LNCaP clone FGC (cell line): ENCODE measurements around the gene NRGN.

Source experiments
- DNase-seq: peaks from one replicate; pipeline ENCODE4 v3.0.0-alpha.2; 2011; ENCODE audit warnings: low read depth
- H3K4me3 ChIP-seq: 2 replicates; pipeline ENCODE4 v1.5.1; 2011; ENCODE audit warnings: mild to moderate bottlenecking, low read depth, low read length, control low read depth
- CTCF ChIP-seq: IDR thresholded peaks from 2 replicates; pipeline ENCODE4 v1.5.1; 2012; ENCODE audit warnings: mild to moderate bottlenecking; ENCODE audit not compliant: control insufficient read depth, insufficient read depth; ENCODE audit errors: extremely low read depth

NRGN gene

GRCh38 chr11:124760806-124761205 lies 21.1 kb downstream of the NRGN start:
- DNase-seq, result no peak
- TF ChIP-seq CTCF, result no peak
- H3K4me3 ChIP-seq, result no peak overlapping the region

GRCh38 chr11:124761301-124762104 lies 21.8 kb downstream of the NRGN start:
- H3K4me3 ChIP-seq, result peak overlapping the region; percentile 25; the same call in 1 of the 2 replicates
- DNase-seq, result no peak

GRCh38 chr11:124762105-124762623 lies 22.4 kb downstream of the NRGN start, which contains the start of gene ESAM:
ESAM (minus strand) TSS chr11:124762290; CDS start chr11:124762154, 136 bp downstream.
- DNase-seq, result no peak
- peak within 1 kb of the TSS; percentile 57 for H3K4me3 ChIP-seq

More at GRCh38 chr11:124761301-124762104, 21.8 kb downstream of the NRGN start:
- no peak for TF ChIP-seq CTCF

DNA sequence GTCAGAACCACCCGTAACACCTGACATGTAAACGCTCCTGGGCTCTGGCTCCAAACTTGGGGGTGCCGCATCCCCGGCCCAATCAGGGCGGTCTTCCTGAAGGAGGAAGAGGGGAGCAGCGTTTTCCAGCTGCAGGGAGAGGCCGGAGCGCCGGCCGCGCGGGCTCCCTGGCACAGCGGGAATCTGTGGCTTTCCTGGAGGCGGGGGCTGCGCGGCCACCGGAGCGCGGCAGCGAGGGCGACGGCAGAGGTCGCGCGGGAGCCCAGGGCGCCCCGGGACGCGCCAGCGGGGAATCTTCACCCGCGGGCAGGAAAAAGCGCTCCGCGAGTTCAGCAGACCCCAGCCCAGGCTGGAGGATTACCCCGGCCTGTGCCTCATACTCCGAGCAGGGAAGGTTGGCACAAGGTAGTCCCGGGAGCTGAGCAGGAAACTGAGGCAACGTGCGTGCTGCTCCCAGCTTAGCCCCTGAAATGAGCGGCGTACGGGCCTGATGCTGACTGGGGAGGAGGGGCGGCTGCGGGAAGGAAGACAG lies 22.9 kb downstream of the NRGN start:
- no peak for DNase-seq
- peak overlapping the region; percentile 57 for H3K4me3 ChIP-seq
- peak; percentile 19 for TF ChIP-seq CTCF

More at GRCh38 chr11:124762105-124762623, 22.4 kb downstream of the NRGN start, which contains the start of gene ESAM:
- TF ChIP-seq CTCF, result no peak

DNA sequence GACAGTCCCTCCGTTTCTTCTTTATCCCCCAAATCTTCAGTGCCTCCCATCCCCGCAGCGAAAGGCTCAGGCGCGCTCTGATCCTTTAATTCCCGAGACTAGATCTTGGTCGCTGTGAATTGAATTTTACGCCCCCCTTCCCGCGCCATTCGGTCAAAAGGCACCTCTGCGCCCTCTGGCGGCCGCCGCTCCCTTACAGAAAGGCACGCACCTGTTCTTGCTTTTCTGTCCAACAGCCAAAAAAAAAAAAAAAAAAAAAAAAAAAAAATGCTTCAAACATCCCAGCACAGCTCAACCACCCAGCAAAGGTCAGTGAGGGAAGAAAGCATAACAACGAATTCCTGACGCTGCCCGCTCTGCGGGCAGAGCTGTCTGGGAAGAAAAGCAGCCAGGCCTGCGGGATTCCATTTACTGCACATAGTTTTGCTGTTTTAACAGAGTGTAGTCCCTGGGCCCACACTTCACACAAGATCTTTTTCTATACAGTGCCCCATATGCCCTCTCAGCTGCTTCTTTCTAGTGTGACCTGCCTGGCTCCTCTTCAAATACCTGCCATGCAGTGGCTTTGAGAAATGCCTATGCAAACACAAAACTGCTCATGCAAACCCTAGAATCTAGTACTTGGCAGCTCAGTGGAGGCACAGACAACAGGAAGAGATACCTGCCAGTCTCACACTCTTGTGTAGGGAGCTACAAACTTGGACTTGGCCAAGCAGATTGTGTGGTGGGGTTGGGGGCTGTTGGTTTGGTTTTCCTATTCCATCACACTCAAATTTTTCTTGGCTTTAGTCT lies 23.6 kb downstream of the NRGN start:
- peak overlapping the region; percentile 57 for H3K4me3 ChIP-seq
- peak; percentile 64 for DNase-seq
- peak; percentile 78 for TF ChIP-seq CTCF

DNA sequence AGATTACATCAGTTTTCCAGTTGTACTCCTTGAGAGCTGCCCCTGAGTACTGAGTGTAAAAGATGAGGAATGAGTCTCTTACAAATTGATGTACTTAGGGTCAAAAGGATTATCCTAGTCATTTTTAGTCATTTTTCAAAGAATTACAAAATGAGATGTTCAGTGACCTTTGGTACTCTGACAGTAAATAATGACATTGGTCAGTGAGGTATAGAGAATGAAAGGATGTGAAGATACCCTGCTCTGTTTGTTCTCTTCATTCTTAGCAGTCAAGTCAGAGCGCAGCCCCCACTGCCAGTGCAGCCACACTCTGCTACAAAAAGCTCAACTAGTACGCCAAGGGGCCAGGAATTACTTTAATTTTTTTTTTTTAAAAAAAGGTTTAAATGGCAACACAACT lies 26.4 kb downstream of the NRGN start:
- TF ChIP-seq CTCF, result no peak
- no peak for DNase-seq
- no peak overlapping the region for H3K4me3 ChIP-seq
